HL-60/S4 treated with retinoic acid at 250 ng/mL for 4 days and 3 days (cell line): ENCODE measurements around the gene P2RY12.
"Not testable (repeated sequence)": the region's sequence is repeated elsewhere in the genome, so short reads cannot be mapped to it uniquely, and the experiment has no call there.

ENCODE experiments used
- in situ Hi-C: fragments of 300-500 bp; cut with MboI; formaldehyde crosslinking; loops from 2 replicates; pipeline ENCODE4 v1.7.0; 2022; ENCODE audit warnings: low sequenced_read_pairs

The P2RY12 gene

GRCh38 chr3:151393941-151394340, 9.4 kb upstream of the P2RY12 start:
- in situ Hi-C loops, result no loop called here

GRCh38 chr3:151393146-151393830, 8.7 kb upstream of the P2RY12 start:
- in situ Hi-C loops, result no loop called here

- in situ Hi-C loops, result not testable (repeated sequence)
Observed at GRCh38 chr3:151392191-151392590, 7.6 kb upstream of the P2RY12 start.

GRCh38 chr3:151391720-151392119, 7.2 kb upstream of the P2RY12 start:
- in situ Hi-C loops, result no loop called here

- in situ Hi-C loops, result no loop called here
Observed at GRCh38 chr3:151387842-151388241, 3.3 kb upstream of the P2RY12 start.

- in situ Hi-C loops, result no loop called here
Observed at GRCh38 chr3:151387432-151387831, 2.9 kb upstream of the P2RY12 start.

GRCh38 chr3:151386056-151386455, 1.5 kb upstream of the P2RY12 start:
- in situ Hi-C loops, result no loop called here

- in situ Hi-C loops, result no loop called here
Observed at GRCh38 chr3:151383956-151384355, 597 bp downstream of the P2RY12 start.

GRCh38 chr3:151383111-151383510, 1.4 kb downstream of the P2RY12 start:
- in situ Hi-C loops, result no loop called here

GRCh38 chr3:151382671-151383070, 1.9 kb downstream of the P2RY12 start:
- in situ Hi-C loops, result no loop called here

GRCh38 chr3:151379083-151379734, 5.3 kb downstream of the P2RY12 start:
- in situ Hi-C loops, result no loop called here

- in situ Hi-C loops, result no loop called here
Observed at GRCh38 chr3:151377768-151378385, 6.7 kb downstream of the P2RY12 start.

- in situ Hi-C loops, result no loop called here
Observed at GRCh38 chr3:151372063-151372820, 12.3 kb downstream of the P2RY12 start.

- in situ Hi-C loops, result no loop called here
Observed at GRCh38 chr3:151371526-151371925, 13.0 kb downstream of the P2RY12 start.

GRCh38 chr3:151367448-151367847, 17.1 kb downstream of the P2RY12 start:
- in situ Hi-C loops, result no loop called here

- in situ Hi-C loops, result no loop called here
Observed at GRCh38 chr3:151366993-151367392, 17.6 kb downstream of the P2RY12 start.

GRCh38 chr3:151362751-151363174, 21.8 kb downstream of the P2RY12 start:
- in situ Hi-C loops, result no loop called here

- in situ Hi-C loops, result no loop called here
Observed at GRCh38 chr3:151357463-151357850, 27.1 kb downstream of the P2RY12 start.

- in situ Hi-C loops, result no loop called here
Observed at GRCh38 chr3:151356794-151357462, 27.6 kb downstream of the P2RY12 start.

GRCh38 chr3:151351648-151352047, 32.9 kb downstream of the P2RY12 start:
- in situ Hi-C loops, result no loop called here

GRCh38 chr3:151351219-151351618, 33.3 kb downstream of the P2RY12 start:
- in situ Hi-C loops, result no loop called here
